Body of pancreas (tissue), 4 donors: Measurements from ENCODE around the gene TOMM70. TPM values are rescaled to one million over a fixed set of nuclear protein-coding genes. Genes with fewer than 3 reads are reported as not detected.

Experiments used
- ATAC-seq: fragments of 150-250 bp; one replicate; pipeline ENCODE4 v1.9.1; 2016
- DNase-seq, 4 donors: peaks; one replicate each; pipeline ENCODE4 v3.0.0-alpha.2; 2019
- H3K27ac ChIP-seq, 4 donors: fragments of 200-600 bp; sonication (generic); 1 replicate in 3 of 4; 2 replicates in 1 of 4; pipeline versions ENCODE4 v1.5.1 to v1.6.1; 2016 to 2019; ENCODE audit warnings: mild to moderate bottlenecking in 1 of 4, mixed read lengths in 1 of 4, moderate library complexity in 1 of 4
- H3K27me3 ChIP-seq, 2 donors: fragments of 200-600 bp; sonication (generic); one replicate each; pipeline ENCODE4 v1.6.0; 2016; ENCODE audit warnings: mild to moderate bottlenecking in 1 of 2
- H3K36me3 ChIP-seq, 2 donors: fragments of 200-600 bp; sonication (generic); replicated peaks in 1 of 2; 2 replicates each; pipeline ENCODE4 v1.5.1; 2016; ENCODE audit warnings: low read depth in 2 of 2; ENCODE audit not compliant: insufficient read depth in 1 of 2
- H3K4me1 ChIP-seq: fragments of 200-600 bp; sonication (generic); one replicate; pipeline ENCODE4 v1.6.0; 2016
- H3K4me3 ChIP-seq, 2 donors: fragments of 200-600 bp; sonication (generic); 1 replicate in 1 of 2; 2 replicates in 1 of 2; pipeline ENCODE4 v1.5.1; 2016 to 2019
- H3K9me3 ChIP-seq, 3 donors: fragments of 200-600 bp; sonication (generic); 1 replicate in 2 of 3; 2 replicates in 1 of 3; pipeline ENCODE4 v1.5.1; 2016
- POLR2A ChIP-seq, 3 donors: fragments of 450-650 bp; IDR thresholded peaks; one replicate each; pipeline ENCODE4 v1.6.1; 2016; ENCODE audit warnings: antibody characterized with exemption in 3 of 3, mild to moderate bottlenecking in 2 of 3
- WGBS, 2 donors: methylation state at CpG; one replicate each; pipeline ENCODE4 v1.1.5; 2017; 5-methylcytosine and 5-hydroxymethylcytosine counted together
- intact Hi-C: fragments of 100-400 bp; cut with DNase I; formaldehyde crosslinking; loops from one replicate; pipeline ENCODE4 v1.15.1; 2023
- total RNA-seq, 2 donors: library from RNA; depleted of rRNA; stranded (reverse); fragments of >200 nt; gene quantifications; one replicate each; pipeline ENCODE4 v1.1.0, GENCODE V29; 2016
- TF ChIP-seq, protein P1 (sequence below), 7 experiments: fragments of 450-650 bp in 4 of 7; fragments of 200-600 bp in 3 of 7; sonication (generic) in 3 of 7; IDR thresholded peaks; one replicate each; pipeline ENCODE4 v1.5.1; 2016 to 2019; ENCODE audit warnings: antibody characterized with exemption in 7 of 7

TOMM70 gene
- total RNA-seq, 2 donors from 2014 or later = 17.1 to 25.9 TPM

- no peaks in the 10 kb centered on the region for H3K9me3 ChIP-seq
- 97 to 100% methylated on average over 3 of the region's 3 CpGs for WGBS, 2 donors
- no peaks in the 10 kb centered on the region for H3K4me1 ChIP-seq
- H3K27ac ChIP-seq = no peak overlapping the region
- no peak overlapping the region for H3K4me3 ChIP-seq
- TF ChIP-seq, protein P1, sequence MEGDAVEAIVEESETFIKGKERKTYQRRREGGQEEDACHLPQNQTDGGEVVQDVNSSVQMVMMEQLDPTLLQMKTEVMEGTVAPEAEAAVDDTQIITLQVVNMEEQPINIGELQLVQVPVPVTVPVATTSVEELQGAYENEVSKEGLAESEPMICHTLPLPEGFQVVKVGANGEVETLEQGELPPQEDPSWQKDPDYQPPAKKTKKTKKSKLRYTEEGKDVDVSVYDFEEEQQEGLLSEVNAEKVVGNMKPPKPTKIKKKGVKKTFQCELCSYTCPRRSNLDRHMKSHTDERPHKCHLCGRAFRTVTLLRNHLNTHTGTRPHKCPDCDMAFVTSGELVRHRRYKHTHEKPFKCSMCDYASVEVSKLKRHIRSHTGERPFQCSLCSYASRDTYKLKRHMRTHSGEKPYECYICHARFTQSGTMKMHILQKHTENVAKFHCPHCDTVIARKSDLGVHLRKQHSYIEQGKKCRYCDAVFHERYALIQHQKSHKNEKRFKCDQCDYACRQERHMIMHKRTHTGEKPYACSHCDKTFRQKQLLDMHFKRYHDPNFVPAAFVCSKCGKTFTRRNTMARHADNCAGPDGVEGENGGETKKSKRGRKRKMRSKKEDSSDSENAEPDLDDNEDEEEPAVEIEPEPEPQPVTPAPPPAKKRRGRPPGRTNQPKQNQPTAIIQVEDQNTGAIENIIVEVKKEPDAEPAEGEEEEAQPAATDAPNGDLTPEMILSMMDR (IDR thresholded peaks at IDR 0.05) = no peak
- TF ChIP-seq POLR2A (IDR thresholded peaks at IDR 0.05) = no peak
- ATAC-seq (no peak), DNase-seq (no peak)
- H3K36me3 ChIP-seq = peaks cover 17 to 27% of the 10 kb centered on the region in 2 donors
- no peaks in the 10 kb centered on the region for H3K27me3 ChIP-seq
- intact Hi-C loops = no loop called here
Observed at GRCh38 chr3:100364421-100364820, 36.5 kb downstream of the TOMM70 start.

- Histone ChIP-seq H3K4me1 (no peaks in the 10 kb centered on the region), H3K4me3 (no peak overlapping the region), H3K27ac (no peak overlapping the region), H3K27me3 (no peaks in the 10 kb centered on the region), H3K9me3 (no peaks in the 10 kb centered on the region), H3K36me3 (peaks cover 7 to 20% of the 10 kb centered on the region in 2 donors)
- DNase-seq (no peak), ATAC-seq (no peak)
- WGBS, 2 donors = 81 to 86% methylated on average over 1 of the region's 1 CpG
- TF ChIP-seq, protein P1 (IDR thresholded peaks at IDR 0.05) = no peak
- no peak for TF ChIP-seq POLR2A (IDR thresholded peaks at IDR 0.05)
- intact Hi-C loops = no loop called here
Observed at GRCh38 chr3:100361897-100362296, 39.0 kb downstream of the TOMM70 start.

DNA sequence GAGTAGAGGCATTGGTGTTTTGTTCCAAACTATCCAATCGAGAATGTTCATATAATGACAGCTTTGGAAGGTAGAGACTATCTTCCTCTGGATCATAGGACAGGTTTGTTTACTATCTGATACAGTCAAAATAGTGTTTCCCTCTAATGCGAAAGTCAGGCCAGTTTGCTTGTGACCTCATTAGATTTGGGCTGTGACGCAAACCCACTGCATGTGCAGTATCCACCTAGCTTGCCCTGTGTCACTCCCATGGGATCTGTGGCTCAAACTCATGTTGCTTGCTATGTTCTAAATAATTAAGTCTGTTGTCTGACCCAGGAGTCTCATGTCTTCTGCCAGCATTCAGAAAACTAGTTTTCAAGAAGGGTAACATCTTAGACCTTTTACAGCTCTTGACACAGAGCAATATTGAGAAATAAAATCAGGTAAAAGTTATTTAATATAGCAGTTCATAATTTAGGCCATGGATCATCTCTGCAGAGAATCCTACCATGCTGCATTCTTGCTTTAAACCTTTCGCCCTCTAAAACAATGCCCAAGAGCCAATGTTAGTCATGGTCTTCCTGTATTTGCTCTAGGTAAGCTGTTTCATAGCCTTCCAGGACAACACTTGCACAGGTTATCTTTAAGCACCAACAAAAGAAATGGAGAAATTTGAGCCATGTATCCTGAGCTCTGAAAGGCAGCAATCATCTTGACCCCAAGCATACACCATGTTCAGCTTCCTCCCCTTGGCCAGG lies 40.0 kb downstream of the TOMM70 start:
- intact Hi-C loops = no loop called here
- 84 to 87% methylated on average over 4 of the region's 4 CpGs for WGBS, 2 donors
- TF ChIP-seq POLR2A (IDR thresholded peaks at IDR 0.05) = no peak
- TF ChIP-seq, protein P1 (IDR thresholded peaks at IDR 0.05) = no peak
- no peak overlapping the region for H3K4me3 ChIP-seq
- DNase-seq (no peak), ATAC-seq (no peak)
- H3K4me1 ChIP-seq = no peaks in the 10 kb centered on the region
- no peak overlapping the region for H3K27ac ChIP-seq
- H3K9me3 ChIP-seq = no peaks in the 10 kb centered on the region
- peaks cover under 1 to 17% of the 10 kb centered on the region in 2 donors for H3K36me3 ChIP-seq
- no peaks in the 10 kb centered on the region for H3K27me3 ChIP-seq

DNA sequence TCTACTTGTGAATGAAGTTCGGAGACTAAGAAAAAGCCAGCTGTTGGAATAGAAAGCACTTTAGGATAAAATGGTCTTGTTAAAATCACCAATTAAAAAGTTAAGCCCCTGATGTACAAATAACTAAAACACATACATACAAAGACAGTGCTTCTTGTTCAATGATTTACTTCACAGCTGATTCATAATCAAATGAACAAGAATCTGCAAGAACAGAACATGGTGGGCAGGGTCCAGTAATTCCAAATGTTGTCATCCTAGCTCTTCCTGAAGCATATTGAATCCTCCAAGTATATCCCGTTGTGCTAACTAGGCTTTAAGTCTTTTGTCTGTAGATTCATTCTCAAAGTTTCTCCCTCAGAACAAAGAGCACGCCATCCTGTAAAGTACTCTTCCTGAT lies 41.9 kb downstream of the TOMM70 start:
- WGBS, 2 donors = 87 to 89% methylated on average over 3 of the region's 3 CpGs
- Histone ChIP-seq H3K9me3 (no peaks in the 10 kb centered on the region), H3K27me3 (no peaks in the 10 kb centered on the region), H3K36me3 (peaks cover 0 to 10% of the 10 kb centered on the region in 2 donors), H3K27ac (no peak overlapping the region), H3K4me3 (no peak overlapping the region), H3K4me1 (peaks cover 7% of the 10 kb centered on the region)
- no peak for TF ChIP-seq POLR2A (IDR thresholded peaks at IDR 0.05)
- TF ChIP-seq, protein P1 (IDR thresholded peaks at IDR 0.05) = no peak
- DNase-seq (no peak), ATAC-seq (no peak)
- intact Hi-C loops = no loop called here

GRCh38 chr3:100358413-100358812 lies 42.5 kb downstream of the TOMM70 start:
- WGBS, 2 donors = 89 to 92% methylated on average over 2 of the region's 2 CpGs
- DNase-seq (no peak), ATAC-seq (no peak)
- H3K27ac ChIP-seq = no peak overlapping the region
- peaks cover 7% of the 10 kb centered on the region for H3K4me1 ChIP-seq
- H3K36me3 ChIP-seq = peaks cover 0 to 12% of the 10 kb centered on the region in 2 donors
- TF ChIP-seq, protein P1 (IDR thresholded peaks at IDR 0.05) = no peak
- no peak for TF ChIP-seq POLR2A (IDR thresholded peaks at IDR 0.05)
- H3K27me3 ChIP-seq = no peaks in the 10 kb centered on the region
- intact Hi-C loops = no loop called here
- no peak overlapping the region for H3K4me3 ChIP-seq
- H3K9me3 ChIP-seq = no peaks in the 10 kb centered on the region
